CD14-positive monocyte (primary cell): Measurements from ENCODE around the gene INTS6. TPM values are rescaled to one million over a fixed set of nuclear protein-coding genes. Genes with fewer than 3 reads are reported as not detected.

Experiments
- DNase-seq, 3 donors: peaks; one replicate each; pipeline ENCODE4 v3.0.0-alpha.2; 2011 to 2022
- H2AFZ ChIP-seq: 2 replicates; pipeline ENCODE4 v1.6.0; 2012; ENCODE audit warnings: mild to moderate bottlenecking, low read depth, low read length, inconsistent platforms; ENCODE audit not compliant: insufficient read depth, poor library complexity, severe bottlenecking
- H3K27ac ChIP-seq, 2 donors: 1 replicate in 1 of 2; 2 replicates in 1 of 2; pipeline ENCODE4 v1.5.1; 2012 to 2013; ENCODE audit warnings: low read length in 2 of 2, control low read depth in 1 of 2, inconsistent platforms in 1 of 2, low read depth in 1 of 2, mild to moderate bottlenecking in 1 of 2
- H3K27me3 ChIP-seq, 2 donors: one replicate each; pipeline versions ENCODE4 v1.6.0 to v1.6.1; 2011 to 2013; ENCODE audit warnings: low read length in 2 of 2; ENCODE audit not compliant: control insufficient read depth in 2 of 2, insufficient read depth in 2 of 2
- H3K36me3 ChIP-seq, 2 donors: replicated peaks in 1 of 2; 1 replicate in 1 of 2; 2 replicates in 1 of 2; pipeline versions ENCODE4 v1.5.1 to v1.6.1; 2012 to 2013; ENCODE audit warnings: low read length in 2 of 2, control low read depth in 1 of 2, inconsistent platforms in 1 of 2, mild to moderate bottlenecking in 1 of 2; ENCODE audit not compliant: insufficient read depth in 2 of 2, control insufficient read depth in 1 of 2
- H3K4me1 ChIP-seq, 2 donors: 1 replicate in 1 of 2; 2 replicates in 1 of 2; pipeline versions ENCODE4 v1.5.1 to v1.6.1; 2012 to 2013; ENCODE audit warnings: low read length in 2 of 2, control low read depth in 1 of 2, inconsistent platforms in 1 of 2, mild to moderate bottlenecking in 1 of 2, moderate library complexity in 1 of 2; ENCODE audit not compliant: insufficient read depth in 2 of 2, control insufficient read depth in 1 of 2
- H3K4me2 ChIP-seq: replicated peaks from 2 replicates; pipeline ENCODE3; 2012; ENCODE audit warnings: low read length, moderate library complexity, mild to moderate bottlenecking; ENCODE audit not compliant: poor library complexity, severe bottlenecking; ENCODE audit errors: extremely low read depth
- H3K4me3 ChIP-seq, 3 experiments: fragments of 200-600 bp in 1 of 3; sonication (generic) in 1 of 3; replicated peaks in 1 of 3; 1 replicate in 2 of 3; 2 replicates in 1 of 3; pipeline ENCODE4 v1.5.1; 2011 to 2013; ENCODE audit warnings: low read length in 3 of 3, mild to moderate bottlenecking in 3 of 3, control low read depth in 2 of 3, low read depth in 2 of 3, inconsistent platforms in 1 of 3, moderate library complexity in 1 of 3
- H3K79me2 ChIP-seq: 2 replicates; pipeline ENCODE4 v1.6.0; 2012; ENCODE audit warnings: mild to moderate bottlenecking, control low read depth, inconsistent platforms, low read length, moderate library complexity; ENCODE audit not compliant: insufficient read depth
- H3K9ac ChIP-seq: 2 replicates; pipeline ENCODE4 v1.6.0; 2017; ENCODE audit warnings: low read length, mild to moderate bottlenecking; ENCODE audit not compliant: insufficient read depth, poor library complexity, severe bottlenecking
- H3K9me3 ChIP-seq, 2 donors: replicated peaks in 1 of 2; 1 replicate in 1 of 2; 2 replicates in 1 of 2; pipeline versions ENCODE4 v1.5.1 to v1.6.1; 2012 to 2013; ENCODE audit warnings: low read length in 2 of 2, control low read depth in 1 of 2; ENCODE audit not compliant: control insufficient read depth in 1 of 2, insufficient read depth in 1 of 2
- H4K20me1 ChIP-seq: 2 replicates; pipeline ENCODE4 v1.6.0; 2012; ENCODE audit warnings: mild to moderate bottlenecking, low read length, control low read depth, moderate library complexity; ENCODE audit not compliant: insufficient read depth
- H3K27ac Mint-ChIP-seq, 7 donors: one replicate each; pipeline ENCODE4 v1.8.0; 2020; ENCODE audit warnings: mild to moderate bottlenecking in 7 of 7, mixed read lengths in 7 of 7, moderate library complexity in 6 of 7, inconsistent platforms in 2 of 7
- H3K27me3 Mint-ChIP-seq, 3 donors: one replicate each; pipeline ENCODE4 v1.8.0; 2021 to 2022; ENCODE audit warnings: low read depth in 3 of 3, mild to moderate bottlenecking in 3 of 3, mixed read lengths in 3 of 3, moderate library complexity in 3 of 3, inconsistent platforms in 1 of 3
- H3K36me3 Mint-ChIP-seq, 2 donors: one replicate each; pipeline ENCODE4 v1.8.0; 2020; ENCODE audit warnings: mixed read lengths in 2 of 2, inconsistent platforms in 1 of 2, mild to moderate bottlenecking in 1 of 2
- H3K4me1 Mint-ChIP-seq: one replicate; pipeline ENCODE4 v1.8.0; 2020; ENCODE audit warnings: mild to moderate bottlenecking, mixed read lengths
- H3K4me3 Mint-ChIP-seq, 2 donors: one replicate each; pipeline ENCODE4 v1.8.0; 2020; ENCODE audit warnings: mild to moderate bottlenecking in 2 of 2, mixed read lengths in 2 of 2, moderate library complexity in 1 of 2
- H3K9me3 Mint-ChIP-seq, 7 donors: one replicate each; pipeline ENCODE4 v1.8.0; 2020 to 2022; ENCODE audit warnings: mixed read lengths in 7 of 7, mild to moderate bottlenecking in 6 of 7, moderate library complexity in 6 of 7, inconsistent platforms in 2 of 7
- CTCF ChIP-seq: fragments of 200-600 bp; IDR thresholded peaks from one replicate; pipeline ENCODE4 v1.8.0; 2022; ENCODE audit warnings: antibody characterized with exemption, mild to moderate bottlenecking
- WGBS: methylation state at CpG from one replicate; pipeline ENCODE4 v1.1.5; 2013; ENCODE audit warnings: missing lambda C conversion rate; ENCODE audit not compliant: insufficient coverage; 5-methylcytosine and 5-hydroxymethylcytosine counted together
- intact Hi-C, 2 donors: fragments of 100-400 bp; cut with micrococcal nuclease; formaldehyde crosslinking; loops; one replicate each; pipeline versions ENCODE4 v1.15.0 to v1.15.1; 2023
- polyA plus RNA-seq, 3 donors: library from polyadenylated mRNA; depleted of rRNA in 1 of 3; unstranded in 2 of 3; stranded (reverse) in 1 of 3; fragments of 300-500 nt in 2 of 3; fragments of >200 nt in 1 of 3; fragmentation: Illumina TruSeq in 2 of 3; gene quantifications; 1 replicate in 2 of 3; 2 replicates in 1 of 3; pipeline ENCODE4 v1.2.3, GENCODE V29; 2012 to 2021

The INTS6 gene
- polyA plus RNA-seq, 3 donors: 10.8 to 13.2 (median 11.6) TPM

GRCh38 chr13:51423766-51424165 is 29.1 kb downstream of the INTS6 start:
- H3K9me3 Mint-ChIP-seq: no peaks in the 10 kb centered on the region
- no peak overlapping the region for H3K9ac ChIP-seq
- H4K20me1 ChIP-seq: peaks cover 70% of the 10 kb centered on the region
- H3K36me3 Mint-ChIP-seq: peaks cover 40 to 60% of the 10 kb centered on the region in 2 donors
- H3K36me3 ChIP-seq: peaks cover 35 to 76% of the 10 kb centered on the region in 2 donors
- H3K27ac Mint-ChIP-seq: no peak overlapping the region
- no peaks in the 10 kb centered on the region for H3K27me3 ChIP-seq
- intact Hi-C loops: no loop called here
- no peak overlapping the region for H3K4me3 ChIP-seq
- peaks cover 19% of the 10 kb centered on the region for H3K4me1 Mint-ChIP-seq
- H2AFZ ChIP-seq: no peak overlapping the region
- no peak overlapping the region for H3K27ac ChIP-seq
- no peaks in the 10 kb centered on the region for H3K9me3 ChIP-seq
- H3K4me1 ChIP-seq: peaks cover 11 to 12% of the 10 kb centered on the region in 2 donors
- no peak overlapping the region for H3K4me3 Mint-ChIP-seq
- no peaks in the 10 kb centered on the region for H3K27me3 Mint-ChIP-seq
- H3K4me2 ChIP-seq: no peak overlapping the region
- TF ChIP-seq CTCF: no peak
- DNase-seq: no peak
- peaks cover 69% of the 10 kb centered on the region for H3K79me2 ChIP-seq

- no CpG with 5 or more reads among the region's 1 CpG for WGBS
- Mint-ChIP-seq H3K27ac (no peak overlapping the region), H3K27me3 (no peaks in the 10 kb centered on the region), H3K4me3 (no peak overlapping the region), H3K36me3 (peaks cover 38 to 55% of the 10 kb centered on the region in 2 donors), H3K4me1 (peaks cover 22% of the 10 kb centered on the region), H3K9me3 (peaks cover 0 to 2% (median 0%) of the 10 kb centered on the region in 7 donors)
- H4K20me1 ChIP-seq: peaks cover 72% of the 10 kb centered on the region
- H3K9ac ChIP-seq: no peak overlapping the region
- peaks cover 12 to 16% of the 10 kb centered on the region in 2 donors for H3K4me1 ChIP-seq
- H3K79me2 ChIP-seq: peaks cover 59% of the 10 kb centered on the region
- no peaks in the 10 kb centered on the region for H3K27me3 ChIP-seq
- no peak for TF ChIP-seq CTCF
- H3K9me3 ChIP-seq: no peaks in the 10 kb centered on the region
- DNase-seq: no peak
- H3K36me3 ChIP-seq: peaks cover 27 to 68% of the 10 kb centered on the region in 2 donors
- no peak overlapping the region for H3K27ac ChIP-seq
- intact Hi-C loops: no loop called here
- H3K4me2 ChIP-seq: no peak overlapping the region
- no peak overlapping the region for H2AFZ ChIP-seq
- no peak overlapping the region for H3K4me3 ChIP-seq
These were observed 30.4 kb downstream of the INTS6 start for GRCh38 chr13:51422484-51422883.
